Heart right ventricle (tissue), 16 donors: Measurements from ENCODE around the gene POLR2L. TPM values are rescaled to one million over a fixed set of nuclear protein-coding genes. Genes with fewer than 3 reads are reported as not detected.

Experiments
- ATAC-seq, 8 donors: fragments of 200-7000 bp; cut with Tn5 transposase; one replicate each; pipeline ENCODE4 v1.9.1; 2020; ENCODE audit warnings: mild to moderate bottlenecking in 8 of 8, moderate library complexity in 8 of 8, moderate number of reproducible peaks in 1 of 8
- DNase-seq, 2 donors: peaks; one replicate each; pipeline ENCODE4 v3.0.0-alpha.2; 2020
- H3K27ac ChIP-seq, 10 donors: fragments of 200-600 bp; sonication (generic) in 2 of 10; one replicate each; pipeline versions ENCODE4 v1.5.0 to v1.8.0; 2020 to 2022; ENCODE audit warnings: mild to moderate bottlenecking in 3 of 10
- H3K27me3 ChIP-seq, 7 donors: fragments of 200-600 bp; one replicate each; pipeline ENCODE4 v1.8.0; 2021 to 2022; ENCODE audit warnings: mild to moderate bottlenecking in 2 of 7
- H3K36me3 ChIP-seq, 9 donors: fragments of 200-600 bp; sonication (generic) in 1 of 9; one replicate each; pipeline versions ENCODE4 v1.5.0 to v1.8.0; 2020 to 2022; ENCODE audit warnings: mild to moderate bottlenecking in 2 of 9
- H3K4me1 ChIP-seq, 9 donors: fragments of 200-600 bp; sonication (generic) in 1 of 9; one replicate each; pipeline versions ENCODE4 v1.5.0 to v1.8.0; 2020 to 2022; ENCODE audit warnings: mild to moderate bottlenecking in 4 of 9
- H3K4me3 ChIP-seq, 10 donors: fragments of 200-600 bp; sonication (generic) in 2 of 10; one replicate each; pipeline versions ENCODE4 v1.5.0 to v1.8.0; 2020 to 2022; ENCODE audit warnings: mild to moderate bottlenecking in 7 of 10, moderate library complexity in 2 of 10
- H3K9me3 ChIP-seq, 11 donors: fragments of 200-600 bp in 10 of 11; sonication (generic) in 2 of 11; one replicate each; pipeline versions ENCODE4 v1.5.0 to v1.8.0; 2013 to 2022; ENCODE audit warnings: mild to moderate bottlenecking in 2 of 11, control low read depth in 1 of 11, moderate library complexity in 1 of 11
- WGBS, 2 donors: extraction: QIAGEN DNeasy Blood & Tissue Kit; methylation state at CpG; one replicate each; pipeline ENCODE4 v1.1.7; 2013; ENCODE audit warnings: inconsistent platforms in 1 of 2; 5-methylcytosine and 5-hydroxymethylcytosine counted together
- intact Hi-C, 10 donors: fragments of 100-400 bp; cut with DNase I; formaldehyde crosslinking; loops; one replicate each; pipeline versions ENCODE4 v1.11.1 to v1.14.2; 2022
- long read RNA-seq, 3 donors: library from polyadenylated mRNA; unstranded; transcript quantifications; one replicate each; pipeline ENCODE4 v2.0.0, GENCODE V29; 2020 to 2021
- polyA plus RNA-seq, 2 donors: library from polyadenylated mRNA; stranded (reverse); fragments of 200-250 nt; gene quantifications; one replicate each; pipeline ENCODE4 v1.2.3, GENCODE V29; 2013
- total RNA-seq, 10 donors: library from RNA; stranded (reverse); fragmentation: NEBNext Ultra II Directional in 3 of 10; extraction: Animal tissue kit (Norgen Biotek cat#: 25700) in 3 of 10; gene quantifications; one replicate each; pipeline versions ENCODE4 v1.2.1 to v1.2.4, GENCODE V29; 2021 to 2023
- TF ChIP-seq, protein P1 (sequence below), 9 donors: fragments of 200-600 bp; sonication (generic) in 2 of 9; IDR thresholded peaks; one replicate each; pipeline versions ENCODE4 v1.5.0 to v1.8.0; 2021 to 2022; ENCODE audit warnings: antibody characterized with exemption in 9 of 9, mild to moderate bottlenecking in 5 of 9, moderate library complexity in 1 of 9
- donor health status: Arrhythmogenic right ventricular cardiomyopathy.
- donor health status: ischemic (EF 13 %, LVEDD 7.1; RV severe dilation, severe dysfunction).
- donor health status: healthy with polysubstance abuse.
- donor health status: DM: no; HTN: yes; CAD: no.
- donor health status: DM: no; HTN: no; CAD: no.
- donor health status: ischemic (EF 25% LVEDD 6.9; RV normal size, moderate dysfunction).
- donor health status: ischemic (EF 25% LVEDD 5.7; RV mildly dilated, moderate dysfunction).
- donor health status: healthy.
- donor health status: DM: yes; HTN: yes; CAD: no.
- donor health status: Ischemic cardiomyopathy.
- donor health status: ischemic (EF 35%, LVEDD 5.7; RV mildly dilated, moderate dysfunction).
- donor health status: nonischemic (EF 11% LVEDD 7.7; RV severe dilation, severe dysfunction).
- donor health status: DM: yes; HTN: yes; CAD: no.
- donor health status: PGD.
- donor health status: ischemic (EF 29% LVEDD 5.4; RV normal size, mild dysfunction).
- donor health status: nonischemic (EF 23%, LVEDD 6.1; RV moderate dilation, normal function).

The POLR2L gene
- total RNA-seq (100 to 1,000 TPM; 194 to 279 (median 234) TPM), polyA plus RNA-seq (100 to 1,000 TPM; 148 to 279 TPM)
- long read RNA-seq, donor 1, transcript POLR2L-201 (2 exons, 892 nt), result major isoform, 195 of 201 reads
- long read RNA-seq, donor 1, partial matches to known transcripts, result 6 of 201 reads
- long read RNA-seq, donor 1, other reads (novel, unspliced or antisense), result 0 of 201 reads
- long read RNA-seq, donor 2, transcript POLR2L-201 (2 exons, 892 nt), result major isoform, 301 of 316 reads
- long read RNA-seq, donor 2, partial matches to known transcripts, result 0 of 316 reads
- long read RNA-seq, donor 2, other reads (novel, unspliced or antisense), result 15 of 316 reads
- long read RNA-seq, donor 3, transcript POLR2L-201 (2 exons, 892 nt), result major isoform, 10 of 10 reads
- long read RNA-seq, donor 3, partial matches to known transcripts, result 0 of 10 reads
- long read RNA-seq, donor 3, other reads (novel, unspliced or antisense), result 0 of 10 reads

DNA sequence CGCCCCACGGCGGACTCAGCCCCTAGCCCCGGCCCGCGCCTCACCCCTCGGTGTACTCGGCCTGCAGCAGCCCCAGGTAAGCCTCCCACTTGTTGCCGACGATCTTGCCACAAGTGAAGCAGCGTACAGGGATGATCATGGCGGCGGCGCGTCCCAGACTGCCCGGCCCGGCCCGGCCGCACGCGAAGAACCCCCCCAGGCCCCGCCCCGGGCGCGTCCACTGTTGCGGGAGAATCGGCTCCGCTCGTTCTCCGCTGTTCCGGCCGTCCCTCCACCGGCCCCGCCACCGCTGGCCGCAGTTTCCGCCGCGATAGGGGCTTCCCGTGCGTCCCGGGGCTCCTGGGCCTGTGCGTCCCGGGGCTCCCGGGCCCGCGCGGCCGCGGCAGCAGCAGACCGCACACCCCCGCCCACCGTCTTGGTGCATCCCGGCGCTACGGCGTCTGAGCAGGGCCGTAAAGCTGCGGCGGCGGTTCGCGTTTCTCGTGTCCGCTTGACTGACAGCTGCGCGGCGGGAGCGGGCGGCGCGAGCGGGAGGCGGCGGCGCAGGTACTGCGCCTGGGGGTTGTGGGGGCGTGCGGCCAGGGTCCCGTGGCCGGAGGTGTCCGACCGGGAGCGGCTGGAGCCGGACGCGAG, at the start of gene POLR2L, which contains the start of gene TSPAN4:
Gene POLR2L (minus strand): TSS at position 160 of the 633 bp plus-strand sequence. CDS start 21 bp downstream, at position 139.
Gene TSPAN4 (plus strand): TSS at position 483 of the 633 bp plus-strand sequence. CDS start 7,453 bp downstream, outside the sequence.
- Histone ChIP-seq H3K9me3 (no peaks in the 10 kb centered on the region), H3K27me3 (no peaks in the 10 kb centered on the region), H3K27ac (peak within 1 kb of the TSS; percentile 94 to 100 (median 97)), H3K4me3 (peak within 1 kb of the TSS; percentile 71 to 100 (median 96)), H3K36me3 (peaks cover 0 to 41% (median 30%) of the 10 kb centered on the region in 9 donors), H3K4me1 (peaks cover 32 to 87% (median 67%) of the 10 kb centered on the region in 9 donors)
- 1% methylated on average over 74 to 87 of the region's 87 CpGs for WGBS, 2 donors
- ATAC-seq, result peak in 7 of 8 donors; percentile 18 to 58 (median 48)
- TF ChIP-seq, protein P1, sequence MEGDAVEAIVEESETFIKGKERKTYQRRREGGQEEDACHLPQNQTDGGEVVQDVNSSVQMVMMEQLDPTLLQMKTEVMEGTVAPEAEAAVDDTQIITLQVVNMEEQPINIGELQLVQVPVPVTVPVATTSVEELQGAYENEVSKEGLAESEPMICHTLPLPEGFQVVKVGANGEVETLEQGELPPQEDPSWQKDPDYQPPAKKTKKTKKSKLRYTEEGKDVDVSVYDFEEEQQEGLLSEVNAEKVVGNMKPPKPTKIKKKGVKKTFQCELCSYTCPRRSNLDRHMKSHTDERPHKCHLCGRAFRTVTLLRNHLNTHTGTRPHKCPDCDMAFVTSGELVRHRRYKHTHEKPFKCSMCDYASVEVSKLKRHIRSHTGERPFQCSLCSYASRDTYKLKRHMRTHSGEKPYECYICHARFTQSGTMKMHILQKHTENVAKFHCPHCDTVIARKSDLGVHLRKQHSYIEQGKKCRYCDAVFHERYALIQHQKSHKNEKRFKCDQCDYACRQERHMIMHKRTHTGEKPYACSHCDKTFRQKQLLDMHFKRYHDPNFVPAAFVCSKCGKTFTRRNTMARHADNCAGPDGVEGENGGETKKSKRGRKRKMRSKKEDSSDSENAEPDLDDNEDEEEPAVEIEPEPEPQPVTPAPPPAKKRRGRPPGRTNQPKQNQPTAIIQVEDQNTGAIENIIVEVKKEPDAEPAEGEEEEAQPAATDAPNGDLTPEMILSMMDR (IDR thresholded peaks at IDR 0.05), result no peak
- DNase-seq, result peak; percentile 91 to 92
- intact Hi-C loops, result loop anchor here in 4 of 10 donors (2.0 to 5.0 kb wide), 2 partner anchors 34 to 35 kb away; partner anchors contain the start of genes RPLP2 (in 4 of the 4) and PIDD1 (in 3 of the 4)

DNA sequence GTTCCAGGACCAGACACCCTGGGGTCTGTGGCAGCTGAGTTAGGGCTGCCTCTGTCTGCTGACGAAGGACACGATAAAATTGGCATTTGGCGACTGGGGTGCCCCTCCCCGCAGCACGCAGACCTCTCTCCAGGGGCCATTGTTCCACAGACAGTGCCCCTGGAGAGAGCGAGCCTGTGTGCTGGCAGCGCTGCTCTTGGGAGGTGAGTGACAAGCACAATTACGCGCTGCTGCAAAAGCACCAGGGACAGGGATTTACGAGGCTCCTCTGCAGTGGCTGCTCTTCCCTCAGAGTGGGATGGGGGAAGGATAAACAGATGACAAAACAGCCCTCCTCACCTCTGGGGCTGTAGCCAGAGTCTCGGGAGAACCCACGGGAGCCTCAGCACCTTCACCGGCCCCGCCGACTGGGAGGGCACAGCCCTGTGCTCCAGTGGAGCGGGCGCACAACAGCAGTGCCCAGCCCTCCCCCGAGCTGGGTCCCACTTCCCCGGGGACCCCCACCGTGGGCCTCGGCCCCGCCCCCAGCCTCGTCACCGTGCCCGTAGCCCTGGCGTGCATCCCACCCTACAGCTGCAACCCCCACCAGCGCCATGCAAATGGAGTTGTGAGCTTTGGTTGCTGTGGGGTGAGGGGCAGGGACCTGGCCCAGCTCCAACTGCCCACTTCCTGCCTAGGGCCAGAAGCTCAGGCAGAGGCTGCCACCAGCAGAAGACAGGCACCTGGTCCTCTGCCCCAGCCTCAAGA, 48.6 kb upstream of the POLR2L start:
- Histone ChIP-seq H3K4me3 (no peak overlapping the region), H3K9me3 (no peaks in the 10 kb centered on the region), H3K36me3 (peaks cover 0 to 37% (median 0%) of the 10 kb centered on the region in 9 donors), H3K27me3 (no peaks in the 10 kb centered on the region), H3K27ac (no peak overlapping the region), H3K4me1 (no peaks in the 10 kb centered on the region)
- intact Hi-C loops, result no loop called here
- DNase-seq (no peak), ATAC-seq (no peak)
- 75 to 80% methylated on average over 27 of the region's 27 CpGs for WGBS, 2 donors
- TF ChIP-seq, protein P1 (IDR thresholded peaks at IDR 0.05), result no peak

DNA sequence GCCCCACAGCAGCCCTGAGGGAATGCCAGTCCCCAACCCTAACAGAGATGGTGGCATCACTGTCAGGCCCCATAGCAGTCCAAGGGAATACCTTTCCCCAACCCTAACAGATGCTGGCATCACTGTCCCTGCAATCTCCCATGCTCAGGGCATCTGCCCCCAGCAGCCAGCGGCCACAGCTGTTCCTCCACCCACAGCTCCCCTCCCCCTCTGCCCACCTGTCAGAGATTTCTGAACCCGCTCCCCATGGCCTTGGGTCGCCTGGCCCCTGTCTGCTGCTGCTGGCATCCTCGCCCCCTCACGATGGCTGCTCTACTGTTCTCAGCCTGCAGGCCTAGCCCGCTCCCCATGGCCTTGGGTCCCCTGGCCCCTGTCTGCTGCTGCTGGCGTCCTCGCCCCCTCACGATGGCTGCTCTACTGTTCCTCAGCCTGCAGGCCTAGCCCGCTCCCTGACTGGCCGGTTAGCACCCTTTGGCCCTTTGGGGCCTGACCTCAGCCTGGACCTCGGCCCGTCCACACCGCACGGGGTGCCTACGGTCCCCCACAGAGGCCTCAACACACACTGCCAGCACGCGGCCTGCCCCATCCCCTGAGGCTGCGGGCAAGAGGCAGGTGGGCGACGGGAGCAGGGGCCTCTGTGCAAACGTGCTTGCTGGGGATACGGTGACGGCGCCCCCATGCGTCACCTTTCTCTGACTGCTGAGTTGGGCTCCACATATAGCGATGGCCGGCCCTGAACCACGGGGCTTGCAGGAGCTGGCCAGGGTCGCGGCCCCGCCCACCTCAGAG, 47.6 kb upstream of the POLR2L start:
- no peaks in the 10 kb centered on the region for H3K27me3 ChIP-seq
- DNase-seq, result no peak
- H3K27ac ChIP-seq, result no peak overlapping the region
- H3K4me1 ChIP-seq, result no peaks in the 10 kb centered on the region
- 91 to 92% methylated on average over 32 of the region's 32 CpGs for WGBS, 2 donors
- no peak for ATAC-seq
- H3K9me3 ChIP-seq, result no peaks in the 10 kb centered on the region
- H3K36me3 ChIP-seq, result peaks cover 0 to 41% (median 0%) of the 10 kb centered on the region in 9 donors
- TF ChIP-seq, protein P1 (IDR thresholded peaks at IDR 0.05), result no peak
- intact Hi-C loops, result no loop called here
- H3K4me3 ChIP-seq, result no peak overlapping the region
